Stimulated activated CD8-positive, alpha-beta memory T cell treated with anti-CD3 and anti-CD28 coated beads, Interleukin-4, amount 100 ng/mL, for 1 hour (primary cell): ENCODE results near the gene TRIM27.
"Not testable (repeated sequence)": the region's sequence is repeated elsewhere in the genome, so short reads cannot be mapped to it uniquely, and the experiment has no call there.

Experiments
- DNase-seq, 2 donors: peaks; one replicate each; pipeline ENCODE4 v3.0.0-alpha.2; 2020; ENCODE audit warnings: low read depth in 2 of 2, low spot score in 1 of 2

The TRIM27 gene

DNA sequence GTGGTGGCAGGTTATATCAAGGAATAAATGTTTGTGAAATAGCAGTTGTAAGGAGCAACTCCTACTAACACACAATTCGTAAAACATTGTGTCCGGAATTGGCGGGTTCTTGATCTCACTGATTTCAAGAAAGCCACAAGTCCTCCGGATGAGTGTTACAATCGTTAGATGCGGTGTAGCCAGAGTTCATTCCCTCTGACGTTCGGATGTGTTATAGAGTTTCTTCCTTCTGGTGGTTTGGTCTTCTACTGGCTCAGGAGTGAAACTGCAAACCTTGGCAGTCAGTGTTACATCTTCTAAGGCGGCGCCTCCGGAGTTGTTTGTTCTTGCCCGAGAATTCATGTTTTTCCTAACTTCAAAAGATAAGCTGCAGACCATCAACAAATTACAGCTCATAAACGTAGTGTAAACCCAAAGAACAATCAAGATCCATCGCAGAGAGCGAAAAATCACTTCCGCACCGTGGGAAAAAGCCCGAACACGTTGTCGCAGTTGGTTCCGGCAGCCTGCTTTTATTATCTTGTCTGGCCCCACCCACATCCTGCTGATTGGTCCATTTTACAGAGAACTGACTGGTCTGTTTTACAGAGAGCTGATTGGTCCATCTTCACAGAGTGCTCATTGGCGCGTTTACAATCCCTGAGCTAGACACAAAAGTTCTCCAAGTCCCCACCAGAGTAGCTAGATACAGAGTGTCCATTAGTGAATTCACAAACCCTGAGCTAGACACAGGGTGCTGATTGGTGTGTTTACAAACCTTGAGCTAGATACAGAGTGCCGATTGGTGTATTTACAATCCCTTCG lies 58.2 kb downstream of the TRIM27 start:
- peak in 1 of 2 donors; percentile 23 for DNase-seq

DNA sequence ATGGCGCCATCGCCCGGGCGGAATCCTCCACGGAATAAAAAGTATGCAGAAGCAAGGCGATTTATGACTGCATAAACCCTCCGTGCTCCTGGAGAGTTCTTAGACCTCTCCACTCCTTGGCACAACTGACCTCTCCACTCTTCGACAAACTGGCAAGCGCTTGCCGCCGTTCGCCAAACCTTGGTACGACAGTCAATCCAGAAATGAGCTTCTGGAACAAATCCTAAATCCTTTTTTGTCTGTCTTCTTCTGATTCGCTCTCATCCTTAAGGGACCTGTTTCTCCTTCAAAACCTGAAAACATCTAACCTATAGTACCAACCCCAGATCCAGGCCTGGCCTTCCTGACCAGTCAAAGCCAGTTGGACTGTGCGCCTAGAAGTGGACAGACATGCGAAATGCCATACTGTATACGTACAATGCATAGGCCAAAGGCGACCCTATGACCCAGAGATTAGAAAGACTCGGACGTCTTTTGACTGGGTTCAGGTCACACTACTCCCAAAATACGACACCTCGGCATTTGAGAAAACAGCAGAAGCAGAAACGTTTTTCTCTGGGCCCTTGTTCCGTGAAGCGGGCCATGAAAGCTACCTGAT lies 59.4 kb downstream of the TRIM27 start:
- DNase-seq: no peak

DNA sequence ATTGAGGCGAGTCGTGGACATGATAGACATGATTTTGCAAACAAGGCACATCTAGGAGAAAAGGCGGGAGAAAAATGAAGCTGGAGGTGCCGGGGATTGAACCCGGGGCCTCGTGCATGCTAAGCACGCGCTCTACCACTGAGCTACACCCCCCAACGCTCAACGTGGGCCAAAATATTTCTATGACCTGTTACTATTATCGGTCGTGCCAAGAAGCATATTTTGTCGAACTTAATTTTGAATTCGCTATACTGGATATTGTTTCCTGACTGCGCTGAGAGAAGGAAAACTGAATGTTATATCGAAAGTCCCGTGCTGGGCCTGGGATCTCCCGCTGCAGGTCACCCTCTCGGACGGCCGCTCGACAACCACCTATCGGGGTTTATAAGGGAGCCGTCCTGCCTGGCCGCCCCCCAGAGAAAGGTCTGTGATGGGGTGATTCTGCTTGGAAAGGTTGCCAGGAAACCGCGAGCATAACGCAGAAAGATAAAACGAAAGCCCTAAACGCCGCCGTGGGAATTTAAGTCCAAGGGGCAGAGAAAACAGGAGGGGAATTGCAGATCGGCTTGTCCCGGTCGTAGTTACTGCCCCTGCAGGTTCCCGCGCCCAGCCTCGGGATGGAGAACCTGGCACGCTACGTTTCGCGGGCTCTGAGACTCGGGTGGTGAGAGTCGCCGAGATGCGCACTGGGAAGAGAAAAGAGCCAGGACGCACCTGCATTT lies 60.0 kb downstream of the TRIM27 start:
- DNase-seq: peak; percentile 62 to 74

DNA sequence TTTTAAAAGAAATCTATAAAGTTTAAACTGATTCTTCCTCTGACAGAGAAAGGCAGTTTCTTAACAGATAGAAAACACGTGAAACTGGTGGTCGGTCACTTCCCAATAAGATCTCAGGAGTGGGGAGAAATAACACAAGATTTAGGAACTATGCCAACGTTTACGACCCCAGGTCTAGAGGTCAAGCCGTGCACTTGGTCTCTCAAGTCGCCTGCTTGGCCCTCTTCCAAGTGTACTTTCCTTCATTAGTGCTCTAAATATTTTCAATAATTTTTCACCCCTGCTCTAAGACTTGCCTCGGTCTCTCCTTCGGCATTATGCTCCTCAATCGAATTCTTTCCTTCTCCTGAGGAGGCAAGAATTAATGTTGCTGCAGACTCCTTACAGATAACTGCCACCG lies 61.7 kb downstream of the TRIM27 start:
- no peak for DNase-seq

DNA sequence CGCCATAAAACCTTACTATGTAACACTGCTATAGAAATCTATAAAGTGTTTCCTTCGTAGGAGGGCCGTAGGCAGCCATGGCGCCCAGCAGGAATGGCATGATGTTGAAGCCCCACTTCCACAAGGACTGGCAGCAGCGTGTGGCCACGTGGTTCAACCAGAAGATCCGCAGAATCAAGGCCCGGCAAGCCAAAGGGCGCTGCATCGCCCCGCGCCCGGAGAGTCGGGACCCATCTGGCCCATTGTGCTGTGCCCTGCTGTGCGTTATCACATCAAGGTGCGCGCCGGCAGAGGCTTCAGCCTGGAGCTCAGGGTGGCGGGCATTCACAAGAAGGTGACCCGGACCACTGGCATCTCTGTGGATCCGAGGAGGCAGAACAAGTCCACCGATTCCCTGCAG lies 62.4 kb downstream of the TRIM27 start:
- no peak for DNase-seq

DNA sequence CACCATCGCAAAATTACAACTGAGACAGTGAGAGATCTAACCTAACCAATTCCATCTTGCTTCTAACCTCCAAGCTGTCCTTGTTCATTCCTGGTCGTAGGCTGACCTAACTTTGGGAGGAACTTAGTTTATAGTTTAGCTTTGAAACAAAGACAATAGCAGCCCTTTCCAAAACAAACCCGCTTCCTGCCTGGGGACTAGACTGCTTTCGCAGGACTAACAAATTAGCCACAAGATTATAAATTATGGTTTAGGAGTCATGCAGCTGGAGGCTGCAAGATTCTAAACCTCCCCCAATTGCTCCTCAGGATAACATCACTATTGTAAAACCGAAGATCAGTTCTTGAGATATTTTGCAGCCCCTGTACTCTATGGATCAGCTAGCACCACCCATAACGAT lies 63.2 kb downstream of the TRIM27 start:
- no peak for DNase-seq

DNA sequence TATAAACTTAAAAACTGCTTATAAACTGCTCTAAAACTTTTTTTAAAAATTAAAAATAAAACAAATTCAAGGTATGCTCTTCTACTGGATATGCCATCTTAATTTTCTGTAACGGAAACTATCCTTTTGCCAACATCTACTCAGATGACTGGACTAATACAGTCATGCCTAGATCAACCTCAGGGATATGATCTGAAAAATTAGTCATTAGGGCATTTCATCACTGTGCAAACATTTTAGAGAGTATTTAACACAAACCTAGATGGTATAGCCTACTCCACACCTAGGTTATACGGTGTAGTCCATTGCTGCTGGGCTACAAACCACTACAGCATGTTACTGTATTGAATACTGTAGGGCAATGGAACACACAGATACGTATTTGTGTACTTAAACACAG lies 64.8 kb downstream of the TRIM27 start:
- no peak for DNase-seq

DNA sequence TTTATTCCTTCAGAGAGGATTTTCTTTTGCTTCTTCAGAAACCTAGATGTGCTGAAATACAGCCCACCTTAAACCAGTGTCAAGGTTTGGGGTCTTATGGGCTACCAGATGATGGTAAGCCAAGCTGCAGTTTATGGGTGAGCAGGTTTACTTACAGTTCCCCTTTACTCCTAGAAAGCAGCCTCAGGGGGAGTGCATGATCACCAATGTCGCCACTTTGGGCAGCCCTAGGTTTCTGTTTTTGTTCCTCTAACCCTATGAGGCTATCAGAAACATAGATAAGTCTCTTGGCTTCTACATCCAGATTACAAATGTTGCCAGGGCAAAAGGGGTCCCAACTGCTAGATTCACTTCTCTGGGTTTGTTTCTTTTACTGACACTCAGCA lies 67.2 kb downstream of the TRIM27 start:
- DNase-seq: no peak

DNA sequence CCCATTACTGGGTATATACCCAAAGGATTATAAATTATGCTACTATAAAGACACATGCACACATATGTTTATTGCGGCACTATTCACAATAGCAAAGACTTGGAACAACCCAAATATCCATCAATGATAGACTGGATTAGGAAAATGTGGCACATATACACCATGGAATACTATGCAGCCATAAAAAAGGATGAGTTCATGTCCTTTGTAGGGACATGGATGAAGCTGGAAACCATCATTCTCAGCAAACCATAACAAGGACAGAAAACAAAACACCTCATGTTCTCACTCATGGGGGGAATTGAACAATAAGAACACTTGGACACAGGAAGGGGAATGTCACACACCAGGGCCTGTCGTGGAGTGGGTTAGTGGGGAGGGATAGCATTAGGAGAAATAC lies 69.4 kb downstream of the TRIM27 start:
- DNase-seq: not testable (repeated sequence)
